ENCODE measurements around the gene HLF. TPM values are rescaled to one million over a fixed set of nuclear protein-coding genes. Genes with fewer than 3 reads are reported as not detected.

HLF gene
- total and polyA plus RNA-seq, 2 donors (not counting 3 experiments of a cell fraction or from before 2014, with no cell fraction given): not detected

- no peak for TF ChIP-seq JUN (IDR thresholded peaks at IDR 0.05; ENCODE audit: borderline replicate concordance, insufficient read depth, insufficient read length, low read depth)
- no peak for TF ChIP-seq POLR2A (IDR thresholded peaks at IDR 0.05; ENCODE audit: low read depth, low read length)
- TF ChIP-seq CTCF (IDR thresholded peaks at IDR 0.05; ENCODE audit: extremely low read depth in 1 of 2, insufficient read depth in 1 of 2, low read depth in 1 of 2, low read length in 2 of 2): no peak
- no peak for TF ChIP-seq MYC (IDR thresholded peaks at IDR 0.05; ENCODE audit: low read depth, low read length)
- no peak for TF ChIP-seq FOS (IDR thresholded peaks at IDR 0.05; ENCODE audit: borderline replicate concordance, insufficient read depth, low read length)
- no peak for TF ChIP-seq MAX (IDR thresholded peaks at IDR 0.05; ENCODE audit: insufficient read depth, insufficient read length)
- no peak for TF ChIP-seq GATA2 (IDR thresholded peaks at IDR 0.05; ENCODE audit: insufficient read depth, insufficient read length, low read depth, low read length)
- no peak for TF ChIP-seq EZH2 (IDR thresholded peaks at IDR 0.05; ENCODE audit: borderline replicate concordance, low read depth, low read length, severe bottlenecking)
- no peak for TF ChIP-seq POLR2AphosphoS5 (IDR thresholded peaks at IDR 0.05; ENCODE audit: insufficient read depth, low read depth, low read length)
- Histone ChIP-seq H3K4me3 (replicated peaks in 1 of 3; ENCODE audit: insufficient read depth in 1 of 3, low read depth in 1 of 3, low read length in 3 of 3) (no peak overlapping the region), H3K27ac (ENCODE audit: insufficient read depth, low read depth, low read length) (no peak overlapping the region), H3K9ac (replicated peaks; ENCODE audit: extremely low read depth, insufficient read depth, low read length) (no peak overlapping the region), H3K79me2 (ENCODE audit: control insufficient read depth, insufficient read depth, low read length) (no peaks in the 10 kb centered on the region), H3K27me3 (ENCODE audit: control insufficient read depth in 2 of 2, insufficient read depth in 2 of 2, low read length in 2 of 2) (peaks cover 1 to 6% of the 10 kb centered on the region in 2 experiments), H2AFZ (ENCODE audit: low read depth, low read length) (no peak overlapping the region), H3K9me1 (replicated peaks; ENCODE audit: control insufficient read depth, extremely low read depth, insufficient read depth, low read length) (no peaks in the 10 kb centered on the region), H3K4me1 (ENCODE audit: control insufficient read depth, extremely low read depth, insufficient read depth, low read length) (no peaks in the 10 kb centered on the region), H4K20me1 (replicated peaks; ENCODE audit: control insufficient read depth, extremely low read depth, insufficient read depth, low read length) (no peaks in the 10 kb centered on the region), H3K36me3 (ENCODE audit: control insufficient read depth in 2 of 2, extremely low read depth in 1 of 2, insufficient read depth in 2 of 2, low read length in 2 of 2) (no peaks in the 10 kb centered on the region), H3K4me2 (ENCODE audit: insufficient read depth, low read length) (no peak overlapping the region), H3K9me3 (replicated peaks; ENCODE audit: control insufficient read depth, insufficient read depth, low read length) (no peaks in the 10 kb centered on the region)
- intact Hi-C loops (cut with micrococcal nuclease) (no loop called here), dilution Hi-C loops (cut with MboI; ENCODE audit: extremely low pct_ligation_motif_present, low sequenced_read_pairs) (no loop called here)
- BruUV-seq (replicated peaks): no TSS peak
- FAIRE-seq (no peak), DNase-seq (ENCODE audit: low read depth, low spot score) (no peak)
- ChIA-PET POLR2A (no interaction called here), CTCF (no interaction called here)
Observed at GRCh38 chr17:55223524-55223923, 41.2 kb upstream of the HLF start.

Data from endothelial cell of umbilical vein (primary cell).